ENCODE measurements around the gene DICER1. TPM values are rescaled to one million over a fixed set of nuclear protein-coding genes. Genes with fewer than 3 reads are reported as not detected.

DICER1 gene
- total and polyA plus RNA-seq, 3 donors from 2014 or later = 31.7 to 111 (median 88.1) TPM

- Histone ChIP-seq H3K4me1 (no peaks in the 10 kb centered on the region), H3K9me3 (no peaks in the 10 kb centered on the region), H3K27me3 (no peaks in the 10 kb centered on the region), H3K36me3 (ENCODE audit: low read depth, missing control alignments) (no peaks in the 10 kb centered on the region), H3K4me3 (no peak overlapping the region), H3K27ac (no peak overlapping the region)
- TF ChIP-seq CTCF (IDR thresholded peaks at IDR 0.05) = no peak
- no peak for TF ChIP-seq POLR2A (IDR thresholded peaks at IDR 0.05)
- intact Hi-C loops (cut with DNase I; ENCODE audit: low total_unique reads) = no loop called here
- 75 to 77% methylated on average over 9 of the region's 9 CpGs for WGBS, 2 donors
- no peak for DNase-seq
Observed at GRCh38 chr14:95040708-95041476, 116.4 kb downstream of the DICER1 start.

- intact Hi-C loops (cut with DNase I; ENCODE audit: low total_unique reads) = no loop called here
- no peaks in the 10 kb centered on the region for H3K36me3 ChIP-seq (ENCODE audit: low read depth, missing control alignments)
- no peak for DNase-seq
- no peak overlapping the region for H3K4me3 ChIP-seq
- no peaks in the 10 kb centered on the region for H3K27me3 ChIP-seq
- TF ChIP-seq POLR2A (IDR thresholded peaks at IDR 0.05) = no peak
- H3K4me1 ChIP-seq = no peaks in the 10 kb centered on the region
- H3K9me3 ChIP-seq = no peaks in the 10 kb centered on the region
- no peak overlapping the region for H3K27ac ChIP-seq
- WGBS, 2 donors = 63 to 96% methylated on average over 1 to 4 of the region's 4 CpGs
Observed at GRCh38 chr14:95039993-95040348, 117.4 kb downstream of the DICER1 start.

- Histone ChIP-seq H3K27me3 (no peaks in the 10 kb centered on the region), H3K4me3 (no peak overlapping the region), H3K36me3 (ENCODE audit: low read depth, missing control alignments) (no peaks in the 10 kb centered on the region), H3K4me1 (no peaks in the 10 kb centered on the region), H3K27ac (no peak overlapping the region), H3K9me3 (no peaks in the 10 kb centered on the region)
- intact Hi-C loops (cut with DNase I; ENCODE audit: low total_unique reads) = no loop called here
- 79 to 84% methylated on average over 17 of the region's 17 CpGs for WGBS, 2 donors
- no peak for DNase-seq
- TF ChIP-seq CTCF (IDR thresholded peaks at IDR 0.05) (no peak), POLR2A (IDR thresholded peaks at IDR 0.05) (no peak)
Observed at GRCh38 chr14:95039259-95039992, 117.9 kb downstream of the DICER1 start.

GRCh38 chr14:95038521-95039250 is 118.6 kb downstream of the DICER1 start:
- intact Hi-C loops (cut with DNase I; ENCODE audit: low total_unique reads) = no loop called here

More at GRCh38 chr14:95038521-95039250, 118.6 kb downstream of the DICER1 start:
- Histone ChIP-seq H3K9me3 (no peaks in the 10 kb centered on the region), H3K36me3 (ENCODE audit: low read depth, missing control alignments) (no peaks in the 10 kb centered on the region), H3K27ac (no peak overlapping the region), H3K4me3 (no peak overlapping the region), H3K4me1 (no peaks in the 10 kb centered on the region), H3K27me3 (no peaks in the 10 kb centered on the region)
- no peak for DNase-seq
- WGBS, 2 donors = 85 to 88% methylated on average over 9 of the region's 9 CpGs
- TF ChIP-seq CTCF (IDR thresholded peaks at IDR 0.05) = no peak
- TF ChIP-seq POLR2A (IDR thresholded peaks at IDR 0.05) = no peak
